NCI-H69 (cell line): Measurements from ENCODE around the gene CXCR6.

Source experiments
- DNase-seq: peaks from one replicate; lab custom pipeline; 2025; lab: John Stamatoyannopoulos, UW

Gene CXCR6

GRCh38 chr3:45948881-45949280, 5.6 kb downstream of the CXCR6 start:
- no peak for DNase-seq

GRCh38 chr3:45949432-45949831, 6.2 kb downstream of the CXCR6 start:
- DNase-seq, result no peak

- DNase-seq, result no peak
Measured at GRCh38 chr3:45950131-45950530, 6.9 kb downstream of the CXCR6 start.

GRCh38 chr3:45950686-45951600, 7.7 kb downstream of the CXCR6 start:
- DNase-seq, result no peak

- DNase-seq, result no peak
Measured at GRCh38 chr3:45951946-45952345, 8.7 kb downstream of the CXCR6 start.

- DNase-seq, result no peak
Measured at GRCh38 chr3:45952456-45952855, 9.2 kb downstream of the CXCR6 start.

GRCh38 chr3:45953536-45953935, 10.3 kb downstream of the CXCR6 start:
- DNase-seq, result no peak

- no peak for DNase-seq
Measured at GRCh38 chr3:45954306-45954705, 11.0 kb downstream of the CXCR6 start.

GRCh38 chr3:45955017-45955647, 11.9 kb downstream of the CXCR6 start:
- no peak for DNase-seq

- DNase-seq, result no peak
Measured at GRCh38 chr3:45955706-45956105, 12.4 kb downstream of the CXCR6 start.

GRCh38 chr3:45957586-45957985, 14.3 kb downstream of the CXCR6 start:
- no peak for DNase-seq

- no peak for DNase-seq
Measured at GRCh38 chr3:45958321-45958791, 15.1 kb downstream of the CXCR6 start.

- DNase-seq, result no peak
Measured at GRCh38 chr3:45959201-45959600, 15.9 kb downstream of the CXCR6 start.

- no peak for DNase-seq
Measured at GRCh38 chr3:45960289-45960688, 17.0 kb downstream of the CXCR6 start.

GRCh38 chr3:45962033-45962432, 18.8 kb downstream of the CXCR6 start:
- DNase-seq, result no peak

- DNase-seq, result no peak
Measured at GRCh38 chr3:45964139-45964538, 20.9 kb downstream of the CXCR6 start.

GRCh38 chr3:45965253-45965652, 22.0 kb downstream of the CXCR6 start:
- DNase-seq, result peak; percentile 1

- DNase-seq, result no peak
Measured at GRCh38 chr3:45965653-45966052, 22.4 kb downstream of the CXCR6 start.

GRCh38 chr3:45966371-45966791, 23.1 kb downstream of the CXCR6 start:
- DNase-seq, result no peak

- no peak for DNase-seq
Measured at GRCh38 chr3:45966950-45967640, 23.8 kb downstream of the CXCR6 start.

GRCh38 chr3:45967724-45968123, 24.5 kb downstream of the CXCR6 start:
- no peak for DNase-seq

- DNase-seq, result no peak
Measured at GRCh38 chr3:45968149-45968548, 24.9 kb downstream of the CXCR6 start.

- no peak for DNase-seq
Measured at GRCh38 chr3:45968706-45969105, 25.4 kb downstream of the CXCR6 start.
